Epithelial cell of esophagus (primary cell): Measurements from ENCODE around the gene PUM2.
A peak's percentile ranks its signal among the peaks of the same experiment; 100 is the strongest.

Experiments
- DNase-seq: peaks from one replicate; pipeline ENCODE4 v3.0.0; 2010; ENCODE audit warnings: low read depth
- H3K4me3 ChIP-seq: 2 replicates; pipeline ENCODE4 v1.5.1; 2011; ENCODE audit warnings: mild to moderate bottlenecking, low read length, control low read depth
- CTCF ChIP-seq: IDR thresholded peaks from 2 replicates; pipeline ENCODE4 v1.5.1; 2011; ENCODE audit warnings: low read depth, mild to moderate bottlenecking, low read length, control low read depth, inconsistent platforms; ENCODE audit not compliant: insufficient read depth; ENCODE audit errors: missing control alignments

The PUM2 gene

GRCh38 chr2:20352230-20352578 lies 1.6 kb upstream of the PUM2 start:
- no peak for DNase-seq
- no peak for TF ChIP-seq CTCF
- H3K4me3 ChIP-seq, result no peak overlapping the region

- H3K4me3 ChIP-seq, result peak overlapping the region; percentile 57
- TF ChIP-seq CTCF, result no peak
- DNase-seq, result no peak
Measured at GRCh38 chr2:20351555-20352229, 1.0 kb upstream of the PUM2 start.

DNA sequence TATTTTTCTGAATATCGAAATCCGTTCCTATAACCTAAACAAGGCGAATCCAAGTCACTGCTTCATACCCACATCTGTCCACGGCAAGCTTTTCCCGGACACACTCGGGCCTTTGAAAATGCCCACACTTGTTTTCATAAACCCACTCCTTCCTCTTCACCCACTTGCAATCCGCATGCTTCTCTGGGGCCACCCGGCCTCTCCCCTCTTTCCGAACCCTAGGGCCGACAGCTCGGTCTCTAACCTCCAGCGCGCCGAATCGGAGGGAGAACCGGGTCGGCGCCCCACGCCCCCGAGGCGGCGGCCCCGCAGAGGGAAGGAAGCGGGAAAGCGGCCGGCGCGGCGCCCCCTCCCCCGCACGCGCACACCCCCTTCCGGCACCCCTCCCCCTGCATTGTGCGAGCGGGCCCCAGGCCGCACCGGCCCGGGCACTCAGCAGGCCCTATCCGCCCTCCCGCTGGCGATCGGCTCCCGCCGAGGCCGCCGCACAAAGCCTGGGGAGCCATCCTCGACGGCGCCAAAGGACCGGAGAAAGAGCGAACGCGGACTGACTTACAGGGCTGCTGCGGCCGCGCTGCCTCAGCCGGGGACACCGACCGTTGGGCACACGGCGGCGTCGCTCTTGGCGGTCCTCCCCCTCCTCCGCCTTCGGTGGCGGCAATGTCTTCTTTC lies 467 bp downstream of the PUM2 start:
- H3K4me3 ChIP-seq, result peak overlapping the region; percentile 96
- DNase-seq, result peak; percentile 39
- TF ChIP-seq CTCF, result no peak

DNA sequence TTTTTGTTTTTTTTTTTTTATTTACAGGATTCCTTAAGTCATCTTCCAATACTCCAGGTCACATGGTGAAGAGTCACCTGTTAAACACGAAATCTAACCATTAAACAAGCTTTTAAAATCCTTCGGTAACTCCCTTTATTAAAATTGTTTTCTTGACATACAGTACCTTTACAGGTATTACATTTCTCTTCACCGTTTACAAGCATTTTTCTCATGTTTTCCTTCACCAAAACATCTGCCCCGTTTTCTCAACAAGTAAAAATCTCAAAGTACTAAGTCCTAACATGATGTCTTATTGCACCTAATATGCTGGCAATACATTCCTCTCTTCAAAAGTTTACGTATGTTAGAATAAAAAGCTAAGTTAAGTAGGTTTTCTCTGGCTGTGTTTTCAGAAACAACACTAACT lies 1.1 kb downstream of the PUM2 start:
- peak; percentile 41 for DNase-seq
- TF ChIP-seq CTCF, result no peak
- H3K4me3 ChIP-seq, result peak overlapping the region; percentile 96

DNA sequence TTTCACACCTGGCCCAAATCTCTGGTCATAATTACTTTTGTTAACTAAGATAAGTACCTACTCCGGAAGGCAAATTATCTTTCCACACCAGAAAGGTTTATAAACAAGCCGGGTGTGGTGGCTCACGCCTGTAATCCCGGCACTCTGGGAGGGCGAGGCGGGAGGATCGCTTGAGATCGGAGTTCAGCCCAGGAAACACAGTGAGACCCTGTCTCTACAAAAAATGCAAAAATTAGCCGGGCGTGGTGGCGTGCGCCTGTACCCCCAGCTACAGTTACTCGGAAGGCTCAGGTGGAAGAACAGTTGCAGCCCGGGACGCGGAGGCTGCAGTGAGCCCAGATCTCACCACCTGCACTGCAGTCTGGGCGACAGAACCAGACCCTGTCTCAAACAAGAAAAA lies 2.1 kb downstream of the PUM2 start:
- H3K4me3 ChIP-seq, result peak overlapping the region; percentile 96
- TF ChIP-seq CTCF, result no peak
- DNase-seq, result no peak

DNA sequence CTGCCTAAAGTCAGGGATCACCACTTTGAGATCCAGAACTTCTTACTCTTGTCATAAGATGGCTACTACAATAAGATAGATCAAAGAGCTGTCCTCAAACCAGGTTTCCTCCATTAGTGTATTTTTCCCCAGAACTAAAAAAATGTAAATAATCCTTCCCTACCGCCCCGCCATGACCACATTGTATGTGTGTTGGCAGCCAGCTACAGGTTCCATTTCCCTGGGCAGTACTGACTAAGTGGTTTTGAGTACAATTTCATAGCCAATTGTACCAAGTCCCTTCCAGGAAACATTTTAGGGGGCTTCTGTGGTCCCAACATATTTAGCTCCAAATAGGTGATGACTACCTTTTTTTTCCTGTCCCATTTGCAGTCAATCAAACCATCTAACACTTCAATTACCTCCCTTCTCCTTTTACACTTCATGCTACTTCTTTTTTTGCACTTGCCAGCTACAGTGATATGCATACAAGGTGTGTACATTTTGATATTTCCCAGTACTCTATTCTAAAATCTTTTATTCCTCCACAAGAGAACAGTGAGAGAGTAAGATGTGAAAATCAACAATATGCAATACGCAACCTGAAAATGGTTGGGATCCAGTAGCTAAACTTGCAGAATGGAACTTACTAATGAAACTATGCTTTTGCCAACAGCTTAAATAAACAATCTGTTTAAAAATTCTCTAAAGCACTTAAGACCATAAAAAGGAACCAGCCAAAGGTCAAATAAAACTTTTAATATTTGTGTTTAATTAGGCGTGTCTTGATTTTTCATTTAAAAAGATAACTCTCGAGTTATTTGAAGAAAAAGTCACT lies 3.9 kb downstream of the PUM2 start:
- no peak for TF ChIP-seq CTCF
- no peak overlapping the region for H3K4me3 ChIP-seq
- DNase-seq, result no peak
